Endothelial cell (in vitro differentiated cells): Measurements from ENCODE around the gene GGNBP2. TPM values are rescaled to one million over a fixed set of nuclear protein-coding genes. Genes with fewer than 3 reads are reported as not detected.

Experiments used
- DNase-seq: peaks from one replicate; pipeline ENCODE4 v3.0.0; 2021; ENCODE audit warnings: low spot score
- H3K27ac Mint-ChIP-seq: one replicate; pipeline ENCODE4 v1.8.0; 2021; ENCODE audit warnings: mixed read lengths, inconsistent platforms; ENCODE audit not compliant: unreplicated experiment
- H3K27me3 Mint-ChIP-seq: one replicate; pipeline ENCODE4 v1.8.0; 2021; ENCODE audit warnings: mild to moderate bottlenecking, moderate library complexity, mixed read lengths, inconsistent platforms; ENCODE audit not compliant: unreplicated experiment
- H3K36me3 Mint-ChIP-seq: one replicate; pipeline ENCODE4 v1.8.0; 2021; ENCODE audit warnings: mild to moderate bottlenecking, low read depth, mixed read lengths, inconsistent platforms; ENCODE audit not compliant: unreplicated experiment
- H3K4me1 Mint-ChIP-seq: one replicate; pipeline ENCODE4 v1.8.0; 2021; ENCODE audit warnings: mild to moderate bottlenecking, mixed read lengths, inconsistent platforms; ENCODE audit not compliant: unreplicated experiment
- H3K4me3 Mint-ChIP-seq: one replicate; pipeline ENCODE4 v1.8.0; 2021; ENCODE audit warnings: mild to moderate bottlenecking, mixed read lengths, inconsistent platforms; ENCODE audit not compliant: unreplicated experiment
- H3K9me3 Mint-ChIP-seq: one replicate; pipeline ENCODE4 v1.8.0; 2021; ENCODE audit warnings: mixed read lengths, inconsistent platforms; ENCODE audit not compliant: unreplicated experiment
- CTCF ChIP-seq: fragments of 200-600 bp; sonication (generic); IDR thresholded peaks from one replicate; pipeline ENCODE4 v1.5.0; 2021; ENCODE audit warnings: antibody characterized with exemption; ENCODE audit not compliant: unreplicated experiment
- total RNA-seq: library from RNA; stranded (reverse); fragmentation: NEBNext Ultra II Directional; extraction: Animal tissue kit (Norgen Biotek cat#: 25700); gene quantifications from one replicate; pipeline ENCODE4 v1.2.1, GENCODE V29; 2021; ENCODE audit not compliant: unreplicated experiment

GGNBP2 gene
- total RNA-seq, 1 donor from 2014 or later = 84.4 TPM

GRCh38 chr17:36592316-36592715, 47.6 kb downstream of the GGNBP2 start:
- TF ChIP-seq CTCF = no peak
- no peak overlapping the region for H3K27ac Mint-ChIP-seq
- DNase-seq = peak; percentile 28
- H3K27me3 Mint-ChIP-seq = peaks cover 3% of the 10 kb centered on the region
- H3K9me3 Mint-ChIP-seq = no peaks in the 10 kb centered on the region
- peaks cover 18% of the 10 kb centered on the region for H3K36me3 Mint-ChIP-seq
- peaks cover 13% of the 10 kb centered on the region for H3K4me1 Mint-ChIP-seq
- peak overlapping the region; percentile 82 for H3K4me3 Mint-ChIP-seq

- Mint-ChIP-seq H3K36me3 (peaks cover 18% of the 10 kb centered on the region), H3K9me3 (no peaks in the 10 kb centered on the region), H3K27ac (no peak overlapping the region), H3K27me3 (peaks cover 5% of the 10 kb centered on the region), H3K4me1 (peaks cover 13% of the 10 kb centered on the region), H3K4me3 (peak overlapping the region; percentile 82)
- DNase-seq = no peak
- no peak for TF ChIP-seq CTCF
Measured at GRCh38 chr17:36592716-36593321, 48.1 kb downstream of the GGNBP2 start.

- TF ChIP-seq CTCF = no peak
- no peak overlapping the region for H3K4me3 Mint-ChIP-seq
Measured at GRCh38 chr17:36593656-36594316, 49.1 kb downstream of the GGNBP2 start.

GRCh38 chr17:36594626-36595401, 50.1 kb downstream of the GGNBP2 start:
- H3K36me3 Mint-ChIP-seq = peaks cover 13% of the 10 kb centered on the region
- no peaks in the 10 kb centered on the region for H3K9me3 Mint-ChIP-seq
- peaks cover 13% of the 10 kb centered on the region for H3K4me1 Mint-ChIP-seq
- no peak for TF ChIP-seq CTCF
- H3K4me3 Mint-ChIP-seq = no peak overlapping the region
- no peak for DNase-seq
- H3K27ac Mint-ChIP-seq = no peak overlapping the region
- H3K27me3 Mint-ChIP-seq = peaks cover 5% of the 10 kb centered on the region

More at GRCh38 chr17:36593656-36594316, 49.1 kb downstream of the GGNBP2 start:
- H3K36me3 Mint-ChIP-seq = peaks cover 18% of the 10 kb centered on the region
- no peaks in the 10 kb centered on the region for H3K9me3 Mint-ChIP-seq
- DNase-seq = no peak
- peaks cover 13% of the 10 kb centered on the region for H3K4me1 Mint-ChIP-seq
- H3K27me3 Mint-ChIP-seq = peaks cover 5% of the 10 kb centered on the region
- H3K27ac Mint-ChIP-seq = no peak overlapping the region
